ENCODE data around the gene PAXX.

The PAXX gene

GRCh38 chr9:136988872-136989271, 3.4 kb upstream of the PAXX start:
- Histone ChIP-seq H3K9me2 (ENCODE audit: low read depth, low read length) (no peaks in the 10 kb centered on the region), H3K36me3 (ENCODE audit: insufficient read depth, low read length) (no peaks in the 10 kb centered on the region; the same call in 1 of the 2 replicates), H3K4me3 (ENCODE audit: low read depth, low read length, poor library complexity, severe bottlenecking) (no peak overlapping the region), H3K4me2 (ENCODE audit: low read length) (no peak overlapping the region), H3K4me1 (ENCODE audit: insufficient read depth, low read length, severe bottlenecking) (peaks cover 12% of the 10 kb centered on the region), H4K20me1 (ENCODE audit: insufficient read depth, low read length) (no peaks in the 10 kb centered on the region), H2AFZ (ENCODE audit: low read length) (no peak overlapping the region), H3K27me3 (ENCODE audit: insufficient read depth, low read length) (peaks cover 17% of the 10 kb centered on the region; the same call in 1 of the 2 replicates), H3F3A (ENCODE audit: insufficient read depth, low read length) (no peaks in the 10 kb centered on the region), H3K9ac (ENCODE audit: low read length) (no peak overlapping the region), H3K79me2 (ENCODE audit: insufficient read depth, low read length) (no peaks in the 10 kb centered on the region), H3K9me3 (ENCODE audit: low read length) (no peaks in the 10 kb centered on the region), H3K27ac (ENCODE audit: low read depth, low read length, poor library complexity, severe bottlenecking) (no peak overlapping the region)
- TF ChIP-seq EZH2 (IDR thresholded peaks at IDR 0.05; ENCODE audit: borderline replicate concordance, low read length) (no peak), CTCF (IDR thresholded peaks at IDR 0.05; ENCODE audit: low read length) (no peak)

GRCh38 chr9:136990242-136990911, 1.8 kb upstream of the PAXX start:
- H3K79me2 ChIP-seq (ENCODE audit: insufficient read depth, low read length) = no peaks in the 10 kb centered on the region
- H3K27ac ChIP-seq (ENCODE audit: low read depth, low read length, poor library complexity, severe bottlenecking) = no peak overlapping the region
- TF ChIP-seq EZH2 (IDR thresholded peaks at IDR 0.05; ENCODE audit: borderline replicate concordance, low read length) (no peak), CTCF (IDR thresholded peaks at IDR 0.05; ENCODE audit: low read length) (no peak)

GRCh38 chr9:136992819-136993369, 672 bp downstream of the PAXX start:
- no peaks in the 10 kb centered on the region for H3K9me2 ChIP-seq (ENCODE audit: low read depth, low read length)
- no peak for TF ChIP-seq EZH2 (IDR thresholded peaks at IDR 0.05; ENCODE audit: borderline replicate concordance, low read length)
- TF ChIP-seq CTCF (IDR thresholded peaks at IDR 0.05; ENCODE audit: low read length) = no peak
- H3K4me3 ChIP-seq (ENCODE audit: low read depth, low read length, poor library complexity, severe bottlenecking) = peak overlapping the region; percentile 85
- no peak overlapping the region for H2AFZ ChIP-seq (ENCODE audit: low read length)
- H3K9me3 ChIP-seq (ENCODE audit: low read length) = no peaks in the 10 kb centered on the region
- peak overlapping the region; percentile 16 for H3K27ac ChIP-seq (ENCODE audit: low read depth, low read length, poor library complexity, severe bottlenecking)
- H3K4me1 ChIP-seq (ENCODE audit: insufficient read depth, low read length, severe bottlenecking) = peaks cover 20% of the 10 kb centered on the region
- peaks cover 10% of the 10 kb centered on the region; the same call in 1 of the 2 replicates for H3K27me3 ChIP-seq (ENCODE audit: insufficient read depth, low read length)
- H3K79me2 ChIP-seq (ENCODE audit: insufficient read depth, low read length) = no peaks in the 10 kb centered on the region
- peak overlapping the region; percentile 94 for H3K4me2 ChIP-seq (ENCODE audit: low read length)
- no peaks in the 10 kb centered on the region for H4K20me1 ChIP-seq (ENCODE audit: insufficient read depth, low read length)
- no peaks in the 10 kb centered on the region for H3F3A ChIP-seq (ENCODE audit: insufficient read depth, low read length)
- no peaks in the 10 kb centered on the region; the same call in 1 of the 2 replicates for H3K36me3 ChIP-seq (ENCODE audit: insufficient read depth, low read length)
- H3K9ac ChIP-seq (ENCODE audit: low read length) = peak overlapping the region; percentile 73

More at GRCh38 chr9:136990242-136990911, 1.8 kb upstream of the PAXX start:
- Histone ChIP-seq H3K4me2 (ENCODE audit: low read length) (no peak overlapping the region), H3K27me3 (ENCODE audit: insufficient read depth, low read length) (peaks cover 17% of the 10 kb centered on the region; the same call in 1 of the 2 replicates), H3F3A (ENCODE audit: insufficient read depth, low read length) (no peaks in the 10 kb centered on the region), H2AFZ (ENCODE audit: low read length) (no peak overlapping the region), H4K20me1 (ENCODE audit: insufficient read depth, low read length) (no peaks in the 10 kb centered on the region), H3K4me3 (ENCODE audit: low read depth, low read length, poor library complexity, severe bottlenecking) (no peak overlapping the region), H3K9me3 (ENCODE audit: low read length) (no peaks in the 10 kb centered on the region), H3K36me3 (ENCODE audit: insufficient read depth, low read length) (no peaks in the 10 kb centered on the region; the same call in 1 of the 2 replicates), H3K4me1 (ENCODE audit: insufficient read depth, low read length, severe bottlenecking) (peaks cover 12% of the 10 kb centered on the region), H3K9me2 (ENCODE audit: low read depth, low read length) (no peaks in the 10 kb centered on the region), H3K9ac (ENCODE audit: low read length) (no peak overlapping the region)

Measured in OCI-LY1 (cell line).